Kidney capillary endothelial cell (primary cell): ENCODE data around the gene FSCN2.
"Not testable (repeated sequence)": the region's sequence is repeated elsewhere in the genome, so short reads cannot be mapped to it uniquely, and the experiment has no call there.

Source experiments
- DNase-seq: peaks from one replicate; pipeline ENCODE4 v3.0.0-alpha.2; 2018; ENCODE audit warnings: low spot score

The FSCN2 gene

DNA sequence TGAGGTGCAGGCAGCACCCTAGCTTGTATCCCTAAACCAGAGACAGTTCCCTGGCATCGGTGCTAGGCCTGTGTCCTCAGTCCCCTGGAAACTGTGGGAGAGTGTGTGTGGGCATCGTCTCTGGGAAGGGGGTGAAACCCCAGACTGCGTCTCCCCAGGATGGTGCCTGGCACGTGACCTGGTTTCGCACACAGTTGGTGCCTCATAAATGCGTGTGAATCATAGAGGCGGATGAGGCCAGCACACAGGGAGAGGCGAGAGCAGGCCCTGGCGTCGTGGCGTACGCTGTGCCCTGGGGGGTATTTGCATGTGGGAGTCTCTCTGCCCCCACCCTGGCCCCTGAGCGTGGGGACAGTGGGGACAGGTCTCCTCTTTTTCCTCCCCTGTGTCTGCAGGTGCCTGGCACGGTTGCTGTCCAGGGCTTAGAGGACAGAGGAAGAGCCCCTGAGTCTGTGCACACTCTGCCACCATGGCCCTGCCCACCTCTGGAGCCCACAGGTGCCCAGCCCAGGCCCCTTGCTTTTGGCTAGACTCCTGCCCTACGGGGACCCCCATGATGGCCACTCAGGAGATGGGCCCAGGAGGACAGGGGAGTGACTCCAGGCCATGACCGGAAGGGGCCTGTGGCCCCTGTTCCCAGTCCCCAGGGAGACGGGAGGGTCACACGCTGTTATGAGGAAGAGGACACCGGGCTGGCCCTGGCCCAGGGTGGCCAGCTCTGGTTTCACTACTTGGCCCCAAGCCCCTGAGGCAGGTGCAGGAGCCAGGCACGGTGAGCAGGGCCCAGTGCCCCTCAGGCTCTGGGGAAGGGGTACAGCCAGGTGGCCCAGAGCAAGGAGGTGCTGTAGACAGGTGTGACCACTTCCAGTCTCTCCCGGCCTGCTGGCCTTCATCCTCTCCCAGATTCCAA is 1.3 kb upstream of the FSCN2 start:
- no peak for DNase-seq

DNA sequence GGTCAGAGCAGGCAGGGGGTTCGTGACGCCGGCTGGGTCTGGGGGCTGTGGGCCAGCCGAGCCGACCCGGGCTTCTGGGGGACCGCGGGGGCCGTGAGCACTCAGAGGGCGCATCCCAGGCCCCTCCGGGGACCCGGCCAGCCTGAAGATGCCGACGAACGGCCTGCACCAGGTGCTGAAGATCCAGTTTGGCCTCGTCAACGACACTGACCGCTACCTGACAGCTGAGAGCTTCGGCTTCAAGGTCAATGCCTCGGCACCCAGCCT is 140 bp downstream of the FSCN2 start:
- no peak for DNase-seq

DNA sequence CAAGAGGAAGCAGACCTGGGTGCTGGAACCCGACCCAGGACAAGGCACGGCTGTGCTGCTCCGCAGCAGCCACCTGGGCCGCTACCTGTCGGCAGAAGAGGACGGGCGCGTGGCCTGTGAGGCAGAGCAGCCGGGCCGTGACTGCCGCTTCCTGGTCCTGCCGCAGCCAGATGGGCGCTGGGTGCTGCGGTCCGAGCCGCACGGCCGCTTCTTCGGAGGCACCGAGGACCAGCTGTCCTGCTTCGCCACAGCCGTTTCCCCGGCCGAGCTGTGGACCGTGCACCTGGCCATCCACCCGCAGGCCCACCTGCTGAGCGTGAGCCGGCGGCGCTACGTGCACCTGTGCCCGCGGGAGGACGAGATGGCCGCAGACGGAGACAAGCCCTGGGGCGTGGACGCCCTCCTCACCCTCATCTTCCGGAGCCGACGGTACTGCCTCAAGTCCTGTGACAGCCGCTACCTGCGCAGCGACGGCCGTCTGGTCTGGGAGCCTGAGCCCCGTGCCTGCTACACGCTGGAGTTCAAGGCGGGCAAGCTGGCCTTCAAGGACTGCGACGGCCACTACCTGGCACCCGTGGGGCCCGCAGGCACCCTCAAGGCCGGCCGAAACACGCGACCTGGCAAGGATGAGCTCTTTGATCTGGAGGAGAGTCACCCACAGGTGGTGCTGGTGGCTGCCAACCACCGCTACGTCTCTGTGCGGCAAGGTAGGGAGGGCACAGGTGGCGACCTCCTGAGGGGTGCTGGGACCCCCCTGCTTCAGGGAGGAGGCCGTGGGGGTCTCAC is 667 bp downstream of the FSCN2 start:
- no peak for DNase-seq

DNA sequence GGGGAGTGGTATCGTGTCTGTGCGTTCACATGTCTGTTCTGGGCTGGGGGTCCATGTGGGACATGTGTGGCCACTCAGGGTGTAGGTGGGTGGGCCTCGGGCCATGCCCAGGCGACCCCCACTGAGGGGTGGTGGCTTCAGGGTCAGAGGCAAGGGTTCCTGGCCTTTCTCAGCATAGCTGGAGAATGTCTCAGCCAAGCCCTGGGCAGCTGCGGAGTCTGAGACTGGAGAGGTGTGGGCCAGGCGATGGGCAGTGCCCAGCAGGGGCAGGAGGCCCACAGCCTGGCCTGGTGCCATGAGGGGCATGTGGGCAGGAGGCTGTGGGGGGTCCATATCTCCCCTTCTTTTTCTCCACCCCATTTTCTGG is 1.2 kb downstream of the FSCN2 start:
- DNase-seq: no peak

DNA sequence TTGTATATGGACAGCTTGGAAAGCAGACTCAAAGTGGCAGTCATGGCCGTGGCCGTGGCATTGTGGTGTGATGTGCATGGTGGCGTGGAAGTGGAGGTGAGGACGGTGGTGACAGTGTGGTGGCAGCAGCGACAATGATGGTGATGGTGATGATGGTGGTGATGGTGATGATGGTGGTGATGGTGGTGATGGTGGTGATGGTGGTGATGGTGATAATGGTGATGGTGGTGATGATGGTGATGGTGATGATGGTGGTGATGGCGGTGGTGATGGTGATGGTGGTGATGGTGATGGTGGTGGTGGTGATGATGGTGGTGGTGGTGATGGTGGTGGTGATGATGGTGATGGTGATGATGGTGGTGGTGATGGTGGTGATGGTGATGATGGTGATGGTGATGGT is 2.8 kb downstream of the FSCN2 start:
- DNase-seq: not testable (repeated sequence)

DNA sequence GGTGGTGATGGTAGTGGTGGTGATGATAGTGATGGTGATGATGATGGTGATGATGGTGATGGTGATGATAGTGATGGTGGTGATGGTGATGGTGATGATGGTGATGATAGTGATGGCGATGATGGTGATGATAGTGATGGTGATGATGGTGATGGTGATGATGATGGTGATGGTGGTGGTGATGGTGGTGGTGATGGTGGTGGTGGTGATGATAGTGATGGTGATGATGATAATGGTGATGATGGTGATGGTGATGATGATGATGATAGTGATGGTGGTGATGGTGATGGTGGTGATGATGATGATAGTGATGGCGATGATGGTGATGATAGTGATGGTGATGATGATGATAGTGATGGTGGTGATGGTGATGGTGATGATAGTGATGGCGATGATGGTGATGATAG is 3.8 kb downstream of the FSCN2 start:
- DNase-seq: not testable (repeated sequence)

DNA sequence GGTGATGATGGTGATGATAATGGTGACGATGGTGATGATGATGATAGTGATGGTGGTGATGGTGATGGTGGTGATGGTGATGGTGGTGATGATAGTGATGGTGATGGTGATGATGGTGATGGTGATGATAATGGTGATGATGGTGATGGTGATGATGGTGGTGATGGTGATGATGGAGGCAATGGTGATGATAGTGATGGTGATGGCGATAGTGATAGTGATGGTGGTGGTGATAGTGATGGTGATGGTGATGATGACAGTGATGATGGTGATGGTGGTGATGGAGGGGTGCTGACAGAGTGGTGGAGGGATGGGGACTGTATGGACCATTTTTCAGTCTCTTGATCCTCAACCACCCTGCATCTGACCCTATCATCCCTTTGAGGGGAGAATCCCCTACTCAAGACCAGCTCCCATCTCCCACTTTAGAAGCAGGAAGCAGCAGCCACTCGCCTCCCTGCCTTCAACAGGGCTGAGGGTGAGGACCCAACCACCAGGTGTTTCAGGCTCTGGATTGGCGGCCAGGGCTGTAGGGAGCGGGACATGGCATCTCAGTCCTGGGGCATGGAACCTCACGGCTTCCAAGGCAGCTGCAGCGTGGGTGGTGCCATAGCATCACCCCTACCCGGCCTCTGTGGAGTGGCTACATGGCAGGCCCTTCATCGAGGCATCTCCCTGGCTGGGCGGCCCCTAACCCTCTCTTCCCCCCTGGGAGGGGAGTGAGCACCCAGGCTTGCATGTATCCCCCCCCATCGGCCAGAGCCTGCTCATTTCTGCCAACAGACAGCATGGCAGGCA is 4.5 kb downstream of the FSCN2 start:
- no peak for DNase-seq

DNA sequence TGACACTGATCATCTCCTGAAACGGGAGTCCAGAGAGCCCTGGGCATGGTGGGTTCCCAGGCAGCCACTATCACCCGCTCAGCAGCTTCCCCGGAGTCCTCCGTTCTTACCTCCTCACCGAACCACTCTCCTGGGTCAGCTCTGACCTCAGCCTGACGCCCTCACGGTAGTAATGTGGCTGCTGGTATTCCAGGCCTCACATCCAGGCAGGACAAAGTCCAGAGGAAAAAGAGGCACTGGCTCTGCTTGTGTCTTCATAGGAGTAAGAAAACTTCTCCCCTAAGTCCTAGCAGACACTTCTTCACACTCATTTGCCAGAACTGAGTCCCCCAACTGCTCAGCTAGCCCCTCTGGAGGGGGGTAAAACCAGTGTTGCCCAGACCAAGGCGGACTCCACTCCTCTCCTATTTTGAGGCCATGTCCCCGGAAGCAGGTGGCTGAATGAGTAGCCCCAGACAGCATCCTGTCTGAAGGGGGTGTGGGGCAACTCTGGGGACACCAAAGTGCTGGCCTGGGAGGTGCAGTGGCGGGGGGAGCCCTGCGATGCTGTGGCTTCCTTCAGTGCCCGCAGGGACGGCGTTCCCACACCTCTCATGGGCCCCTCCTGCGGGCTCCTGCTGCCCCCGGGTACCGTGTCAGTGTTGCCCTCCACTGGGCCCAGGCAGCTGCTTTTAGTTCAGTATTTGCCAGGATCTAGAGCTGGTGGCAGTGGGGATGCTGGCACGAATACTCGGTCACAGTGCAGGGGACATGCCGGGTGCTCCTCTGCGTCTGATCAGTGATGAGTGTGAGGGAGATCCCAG is 5.4 kb downstream of the FSCN2 start:
- DNase-seq: no peak

DNA sequence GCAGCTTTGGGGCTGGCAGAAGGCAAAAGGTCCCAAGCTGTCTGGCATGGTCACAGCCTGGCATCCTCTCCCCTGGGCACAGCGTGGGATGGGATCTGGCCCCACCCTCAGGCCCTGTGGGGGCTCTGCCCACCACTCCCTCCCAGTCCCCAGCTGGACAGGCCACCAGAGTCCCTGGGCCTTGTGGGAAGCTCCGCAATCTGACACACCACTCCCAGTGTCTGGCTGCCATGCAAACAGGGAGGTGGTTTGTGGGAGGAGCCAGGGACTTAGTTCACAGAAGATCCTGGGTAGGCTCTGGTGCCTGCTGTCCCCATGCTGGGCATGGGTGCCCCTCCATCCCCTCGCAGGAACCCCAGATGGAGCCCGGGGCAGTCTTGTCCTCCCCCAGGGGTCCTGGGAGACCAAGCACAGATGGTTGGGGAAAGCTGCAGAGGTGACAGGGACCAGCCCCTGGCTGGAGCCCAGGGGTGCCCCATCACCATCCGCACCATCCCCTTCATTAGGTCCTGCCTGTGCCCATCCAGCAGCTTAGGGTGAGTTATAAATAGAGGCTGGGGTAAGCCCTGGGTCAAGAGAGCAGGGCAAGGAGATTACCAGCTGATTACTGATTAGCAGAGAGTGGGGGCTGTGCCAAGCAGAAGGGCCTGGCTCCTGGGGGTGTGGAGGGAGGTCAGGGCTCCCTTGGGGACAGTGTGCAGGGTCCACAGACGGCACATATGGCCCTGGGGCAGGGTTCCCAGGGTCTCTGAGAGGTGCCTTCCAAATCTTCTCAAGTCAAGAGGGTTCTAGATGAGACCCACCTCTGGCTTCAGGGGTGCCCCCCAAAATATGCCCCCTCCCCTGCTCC is 6.2 kb downstream of the FSCN2 start:
- DNase-seq: no peak

DNA sequence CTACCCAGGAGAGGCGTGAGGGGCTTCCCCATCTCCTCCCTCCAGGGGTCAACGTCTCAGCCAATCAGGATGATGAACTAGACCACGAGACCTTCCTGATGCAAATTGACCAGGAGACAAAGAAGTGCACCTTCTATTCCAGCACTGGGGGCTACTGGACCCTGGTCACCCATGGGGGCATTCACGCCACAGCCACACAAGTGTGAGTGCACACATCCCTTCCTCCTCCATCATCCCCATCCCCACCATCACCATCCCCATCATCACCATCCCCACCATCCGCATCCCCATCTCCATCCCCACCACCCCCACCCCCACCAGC is 6.8 kb downstream of the FSCN2 start:
- no peak for DNase-seq

DNA sequence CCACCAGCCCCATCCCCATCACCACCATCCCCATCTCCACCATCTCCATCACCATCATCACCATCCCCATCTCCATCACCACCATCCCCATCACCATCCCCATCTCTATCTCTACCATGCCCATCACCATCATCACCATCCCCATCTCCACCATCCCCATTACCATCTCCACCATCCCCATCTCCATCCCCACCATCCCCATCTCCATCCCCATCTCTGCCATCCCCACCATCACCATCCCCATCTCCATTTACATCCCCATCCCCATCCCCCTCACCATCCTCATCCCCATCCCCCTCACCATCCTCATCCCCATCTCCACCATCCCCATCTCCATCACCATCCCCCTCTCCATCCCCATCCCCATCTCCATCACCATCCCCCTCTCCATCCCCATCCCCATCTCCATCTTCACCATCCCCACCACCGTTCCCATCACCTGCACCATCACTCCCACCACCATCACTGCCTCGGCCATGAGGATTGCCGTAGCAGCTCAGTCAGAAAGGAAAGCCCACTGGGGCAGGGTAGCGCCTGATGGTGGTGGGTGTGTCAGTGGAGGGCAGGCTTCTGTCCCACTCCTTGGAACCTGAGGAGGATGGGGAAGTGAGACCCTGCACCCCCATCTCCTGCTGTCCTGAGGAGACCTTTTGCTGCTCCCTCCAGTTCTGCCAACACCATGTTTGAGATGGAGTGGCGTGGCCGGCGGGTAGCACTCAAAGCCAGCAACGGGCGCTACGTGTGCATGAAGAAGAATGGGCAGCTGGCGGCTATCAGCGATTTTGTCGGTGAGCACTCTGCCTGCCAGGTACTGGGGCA is 7.5 kb downstream of the FSCN2 start:
- no peak for DNase-seq

DNA sequence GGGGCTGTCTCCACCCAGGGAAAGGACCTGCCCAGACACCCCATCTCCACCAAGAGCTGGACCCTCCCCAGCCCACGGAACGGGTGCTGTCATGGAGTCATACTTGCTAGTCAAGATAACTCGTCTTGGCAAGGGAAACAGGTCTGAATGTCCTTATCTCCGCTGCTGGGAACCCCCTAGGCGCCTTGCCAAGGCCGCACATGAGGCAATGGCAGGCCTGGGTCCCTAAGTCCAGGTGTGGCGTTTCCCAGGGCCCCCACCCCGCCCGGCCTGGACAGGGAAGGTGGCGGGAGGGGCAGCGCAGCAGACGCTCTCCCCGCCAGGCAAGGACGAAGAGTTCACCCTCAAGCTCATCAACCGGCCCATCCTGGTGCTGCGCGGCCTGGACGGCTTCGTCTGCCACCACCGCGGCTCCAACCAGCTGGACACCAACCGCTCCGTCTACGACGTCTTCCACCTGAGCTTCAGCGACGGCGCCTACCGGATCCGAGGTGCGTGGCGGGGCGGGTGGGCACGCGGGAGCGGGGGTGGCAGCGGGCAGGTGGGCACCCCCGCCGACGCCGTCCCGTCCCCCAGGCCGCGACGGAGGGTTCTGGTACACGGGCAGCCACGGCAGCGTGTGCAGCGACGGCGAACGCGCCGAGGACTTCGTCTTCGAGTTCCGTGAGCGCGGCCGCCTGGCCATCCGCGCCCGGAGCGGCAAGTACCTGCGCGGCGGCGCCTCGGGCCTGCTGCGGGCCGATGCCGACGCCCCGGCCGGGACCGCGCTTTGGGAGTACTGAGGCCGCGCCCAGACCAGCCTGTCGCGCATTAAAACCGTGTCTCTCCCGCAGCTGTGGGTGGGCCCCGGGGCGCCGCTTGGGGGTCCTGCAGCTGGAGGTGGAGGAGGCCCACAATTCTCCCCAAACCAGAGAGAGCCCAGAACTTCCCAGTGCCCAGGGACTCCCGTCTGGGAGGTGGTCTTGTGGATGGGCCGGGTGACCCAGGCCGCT is 8.4 kb downstream of the FSCN2 start:
- DNase-seq: no peak

DNA sequence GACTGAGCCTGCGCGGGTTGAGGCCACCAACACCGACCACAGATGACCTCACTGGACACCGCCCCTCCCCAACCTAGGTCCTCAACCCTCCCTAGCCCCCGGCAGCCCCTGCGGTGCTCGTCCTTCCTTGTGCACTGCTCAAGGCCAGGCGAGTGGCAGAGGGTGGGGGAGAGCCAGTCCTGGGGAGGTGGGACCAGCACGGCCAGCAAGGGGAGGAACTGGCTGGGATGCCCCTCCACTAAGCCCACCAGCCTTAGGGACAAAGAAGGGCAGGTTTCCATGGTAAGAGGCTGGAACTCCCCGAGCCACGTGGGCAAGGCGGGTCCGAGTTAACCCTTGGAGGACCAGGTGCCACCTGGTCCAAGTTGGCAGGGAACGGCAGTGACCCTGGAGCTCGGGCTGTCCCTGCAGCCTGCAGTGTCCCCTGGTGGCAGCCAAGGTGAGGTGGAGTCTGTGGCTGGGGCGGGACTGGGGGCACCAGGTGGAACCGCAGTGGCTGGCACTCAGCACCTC is 9.2 kb downstream of the FSCN2 start:
- DNase-seq: no peak

DNA sequence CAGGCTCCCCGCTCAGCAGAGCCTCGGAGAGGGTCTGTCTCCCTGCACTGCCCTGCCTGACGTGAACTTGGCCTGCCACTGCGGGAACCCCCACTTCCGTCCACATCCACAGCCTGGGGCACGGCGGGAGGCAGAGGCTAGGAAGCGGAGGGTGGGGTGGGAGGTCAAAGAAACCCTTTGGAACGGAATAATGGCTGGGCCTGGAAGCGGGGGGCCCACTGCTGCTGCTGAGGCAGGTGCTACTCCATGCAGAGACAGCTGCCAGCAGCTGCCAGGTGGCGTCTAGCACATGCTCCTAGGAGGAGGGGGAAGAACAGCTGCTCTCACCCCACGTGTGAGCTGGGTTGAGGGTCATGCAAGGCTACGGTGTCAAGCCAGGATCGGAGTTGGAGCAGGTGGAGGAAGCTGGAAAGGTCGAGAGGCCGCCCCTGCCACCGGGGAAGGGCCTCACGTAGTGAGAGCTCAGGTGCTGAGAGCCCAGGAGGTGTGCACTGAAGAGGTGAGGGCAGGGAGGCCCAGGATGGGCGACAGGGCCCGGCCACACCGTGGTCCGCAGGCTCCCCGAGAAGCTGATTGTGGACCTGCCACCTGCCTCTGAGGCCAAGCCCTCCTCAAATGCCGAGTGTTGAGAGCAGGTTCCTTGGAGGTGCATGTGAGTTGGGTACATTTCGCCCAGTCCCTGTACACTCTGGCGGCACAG is 9.8 kb downstream of the FSCN2 start:
- no peak for DNase-seq

DNA sequence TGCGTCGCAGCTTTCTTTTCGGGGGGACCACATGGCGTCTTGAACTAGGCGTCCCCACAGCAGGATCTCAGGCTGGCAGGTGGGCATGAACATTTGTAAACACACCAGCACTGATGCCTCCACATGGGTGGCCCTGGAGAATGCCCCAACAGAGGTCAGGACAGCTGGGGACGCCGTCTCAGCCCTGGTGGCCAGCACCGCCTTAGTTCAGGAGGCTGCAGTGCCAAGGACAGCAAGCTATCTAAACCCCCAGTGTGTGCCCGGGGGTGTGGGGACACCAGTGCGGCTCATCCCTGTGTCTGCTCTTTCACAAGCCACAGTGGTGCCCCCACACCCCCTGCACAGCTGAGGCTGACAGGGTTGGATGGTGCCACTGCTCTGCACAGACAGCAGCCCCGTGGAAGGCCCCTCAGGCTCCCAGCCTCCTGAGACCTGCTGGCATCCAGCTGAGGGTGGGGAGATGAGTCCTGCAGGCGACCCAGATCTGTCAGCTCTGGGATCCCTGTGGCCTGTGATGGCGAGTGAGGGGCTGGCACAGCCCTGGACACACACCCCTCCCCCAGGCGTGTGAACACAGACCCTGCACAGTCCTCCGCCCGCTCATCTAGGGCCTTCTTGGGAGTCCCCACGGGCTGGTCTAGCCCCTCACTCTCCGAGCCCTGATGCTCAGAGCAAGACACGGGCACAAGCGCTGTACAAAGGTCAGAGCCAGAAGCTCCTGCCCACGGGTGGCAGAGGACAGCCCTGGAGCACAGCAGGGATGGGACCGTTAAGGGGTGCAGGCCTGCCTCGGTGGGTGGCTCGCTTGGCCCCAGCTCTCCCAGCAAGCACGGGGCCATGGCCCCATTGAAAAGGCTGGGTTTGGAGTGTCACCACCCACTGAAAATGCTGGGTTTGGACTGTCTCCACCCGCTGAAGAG is 10.7 kb downstream of the FSCN2 start:
- no peak for DNase-seq

DNA sequence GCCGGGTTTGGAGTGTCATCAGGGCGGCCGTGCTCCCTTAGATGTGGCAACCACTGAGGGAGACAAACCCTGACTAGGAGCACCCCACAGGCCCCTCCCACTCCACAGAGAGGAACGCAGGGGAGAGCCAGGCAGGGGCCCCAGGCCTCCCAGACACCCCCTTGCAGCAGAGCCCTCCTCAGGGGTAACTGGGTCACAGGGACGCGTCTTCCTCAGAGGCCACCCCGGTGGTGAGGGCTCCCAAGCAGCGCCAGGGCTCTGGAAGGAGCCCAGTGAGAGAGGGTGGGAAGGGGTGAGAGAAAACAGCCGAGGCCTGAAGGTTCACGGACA is 11.4 kb downstream of the FSCN2 start:
- DNase-seq: no peak

DNA sequence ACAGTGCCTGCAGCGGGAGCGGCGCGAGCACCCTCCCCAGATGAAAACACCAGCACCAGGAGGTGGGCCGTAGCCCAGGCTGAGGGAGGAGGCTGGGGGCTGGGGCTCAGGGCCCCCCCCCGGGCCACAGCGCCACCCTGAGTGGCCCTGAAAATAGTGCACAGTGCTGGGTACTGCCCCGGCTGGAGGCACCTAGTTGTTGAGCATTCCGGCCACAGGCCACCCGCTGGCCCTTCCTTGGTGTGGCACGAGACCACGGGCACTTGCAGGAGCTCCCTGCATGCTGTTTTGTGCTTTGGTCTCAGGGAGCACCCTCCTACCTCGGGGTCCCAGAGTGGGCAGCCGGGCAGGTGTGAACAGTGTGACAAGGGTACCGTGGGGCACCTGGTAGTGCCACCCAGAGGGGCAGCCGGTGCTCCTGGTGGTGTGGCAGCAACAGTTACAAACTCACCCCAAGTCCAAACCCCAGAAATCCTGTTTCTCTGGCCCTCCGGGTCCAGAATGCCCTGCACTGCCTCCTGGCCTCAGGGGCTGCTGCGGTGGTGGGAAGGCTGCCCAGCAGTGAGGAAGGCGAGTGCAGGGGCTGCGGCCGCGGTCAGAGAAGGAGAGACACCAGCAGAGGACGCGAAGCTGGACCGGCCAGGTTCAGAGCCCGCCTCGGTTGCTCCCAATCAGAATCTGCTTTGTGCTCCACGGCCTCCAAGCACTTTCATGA is 11.9 kb downstream of the FSCN2 start:
- no peak for DNase-seq
